Common myeloid progenitor, CD34-positive (primary cell): Measurements from ENCODE around the gene MT1B.

Source experiments
- CTCF ChIA-PET: fragments of 350-600 bp; sonication (Branson Sonifier 250); formaldehyde crosslinking; loops from one replicate; lab custom pipeline; 2021; ENCODE audit warnings: antibody characterized with exemption; lab: Charles Lee
- POLR2A ChIA-PET: fragments of 350-600 bp; sonication (Branson Sonifier 250); formaldehyde crosslinking; loops from one replicate; lab custom pipeline; 2021; ENCODE audit warnings: antibody characterized with exemption; lab: Charles Lee
- DNase-seq, 3 donors: peaks; one replicate each; pipeline versions ENCODE4 v3.0.0 to v3.0.0-alpha.2; 2013
- H3K27ac ChIP-seq, 2 experiments: 1 replicate in 1 of 2; 2 replicates in 1 of 2; pipeline ENCODE4 v1.7.0; 2013; ENCODE audit warnings: inconsistent platforms in 2 of 2, low read length in 2 of 2, mild to moderate bottlenecking in 2 of 2, low read depth in 1 of 2, moderate library complexity in 1 of 2; ENCODE audit not compliant: severe bottlenecking in 2 of 2, insufficient read depth in 1 of 2, poor library complexity in 1 of 2
- H3K27me3 ChIP-seq, 5 experiments: replicated peaks in 2 of 5; 1 replicate in 3 of 5; 2 replicates in 2 of 5; pipeline versions ENCODE4 v1.6.1 to v1.7.0; 2013; ENCODE audit warnings: low read length in 4 of 5, mild to moderate bottlenecking in 2 of 5, moderate library complexity in 2 of 5, inconsistent platforms in 1 of 5; ENCODE audit not compliant: insufficient read depth in 5 of 5, control insufficient read depth in 4 of 5
- H3K36me3 ChIP-seq, 4 experiments: 1 replicate in 2 of 4; 2 replicates in 2 of 4; pipeline versions ENCODE4 v1.6.1 to v1.7.0; 2013; ENCODE audit warnings: low read length in 3 of 4, control low read depth in 1 of 4, mild to moderate bottlenecking in 1 of 4; ENCODE audit not compliant: control insufficient read depth in 4 of 4, insufficient read depth in 4 of 4
- H3K4me1 ChIP-seq, 4 experiments: 1 replicate in 3 of 4; 2 replicates in 1 of 4; pipeline versions ENCODE4 v1.6.1 to v1.7.1; 2013; ENCODE audit warnings: low read length in 3 of 4, mild to moderate bottlenecking in 3 of 4, control low read depth in 1 of 4, inconsistent platforms in 1 of 4, moderate library complexity in 1 of 4; ENCODE audit not compliant: control insufficient read depth in 4 of 4, insufficient read depth in 4 of 4; ENCODE audit errors: control extremely low read depth in 1 of 4
- H3K4me3 ChIP-seq, 7 experiments: 1 replicate in 4 of 7; 2 replicates in 3 of 7; pipeline versions ENCODE4 v1.5.1 to v1.7.0; 2013; ENCODE audit warnings: mild to moderate bottlenecking in 7 of 7, low read length in 6 of 7, moderate library complexity in 6 of 7, inconsistent platforms in 2 of 7, low read depth in 2 of 7, control low read depth in 1 of 7; ENCODE audit not compliant: insufficient read depth in 4 of 7, control insufficient read depth in 1 of 7; ENCODE audit errors: extremely low read depth in 1 of 7
- H3K9me3 ChIP-seq, 5 experiments: 1 replicate in 4 of 5; 2 replicates in 1 of 5; pipeline versions ENCODE4 v1.6.1 to v1.7.1; 2013; ENCODE audit warnings: low read length in 4 of 5, mild to moderate bottlenecking in 2 of 5, inconsistent platforms in 1 of 5, low read depth in 1 of 5, moderate library complexity in 1 of 5; ENCODE audit not compliant: control insufficient read depth in 4 of 5, insufficient read depth in 2 of 5; ENCODE audit errors: control extremely low read depth in 1 of 5
- WGBS: methylation state at CpG from one replicate; pipeline ENCODE4 v1.1.5; 2013; ENCODE audit not compliant: insufficient coverage; 5-methylcytosine and 5-hydroxymethylcytosine counted together

Gene MT1B

DNA sequence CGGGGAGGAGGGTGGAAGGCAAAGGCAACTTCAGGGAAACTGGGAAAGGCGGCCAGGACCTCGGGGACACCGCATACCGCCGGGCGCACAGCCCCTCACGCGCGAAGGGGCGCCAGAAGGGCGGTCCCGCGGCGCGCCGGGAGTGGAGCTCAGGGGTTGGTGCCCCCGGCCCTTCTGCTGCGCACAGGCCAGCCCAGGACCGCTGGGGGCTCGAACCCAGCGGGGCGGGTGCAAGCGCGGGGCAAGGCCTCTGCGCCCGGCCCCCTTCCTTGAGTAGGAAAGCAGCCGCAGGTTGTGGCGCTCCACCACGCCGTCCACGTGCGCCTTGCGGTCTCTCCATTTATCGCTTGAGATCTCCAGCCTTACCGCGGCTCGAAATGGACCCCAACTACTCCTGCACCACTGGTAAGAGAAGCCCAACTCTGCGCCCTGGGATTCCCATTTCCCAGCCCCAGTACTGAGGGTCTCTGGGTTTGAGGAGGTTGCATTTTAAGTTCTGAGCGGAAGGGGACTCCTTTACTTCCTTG is 16.2 kb upstream of the MT1B start:
- Histone ChIP-seq H3K4me3 (peak overlapping the region in 2 of 7 experiments; percentile 11 to 43), H3K9me3 (no peaks in the 10 kb centered on the region), H3K36me3 (no peaks in the 10 kb centered on the region), H3K4me1 (peaks cover 0 to 35% (median 19%) of the 10 kb centered on the region in 4 experiments), H3K27me3 (peaks cover 17 to 100% (median 51%) of the 10 kb centered on the region in 5 experiments), H3K27ac (no peak overlapping the region)
- CTCF ChIA-PET = interaction anchor here (1.2 kb wide), 1 partner anchor 14 kb away, joined by 3 read pairs; no protein-coding TSS in a partner anchor
- WGBS = under 1% methylated on average over 21 of the region's 40 CpGs
- POLR2A ChIA-PET = no interaction called here
- peak in 2 of 3 donors; percentile 61 to 62 for DNase-seq

DNA sequence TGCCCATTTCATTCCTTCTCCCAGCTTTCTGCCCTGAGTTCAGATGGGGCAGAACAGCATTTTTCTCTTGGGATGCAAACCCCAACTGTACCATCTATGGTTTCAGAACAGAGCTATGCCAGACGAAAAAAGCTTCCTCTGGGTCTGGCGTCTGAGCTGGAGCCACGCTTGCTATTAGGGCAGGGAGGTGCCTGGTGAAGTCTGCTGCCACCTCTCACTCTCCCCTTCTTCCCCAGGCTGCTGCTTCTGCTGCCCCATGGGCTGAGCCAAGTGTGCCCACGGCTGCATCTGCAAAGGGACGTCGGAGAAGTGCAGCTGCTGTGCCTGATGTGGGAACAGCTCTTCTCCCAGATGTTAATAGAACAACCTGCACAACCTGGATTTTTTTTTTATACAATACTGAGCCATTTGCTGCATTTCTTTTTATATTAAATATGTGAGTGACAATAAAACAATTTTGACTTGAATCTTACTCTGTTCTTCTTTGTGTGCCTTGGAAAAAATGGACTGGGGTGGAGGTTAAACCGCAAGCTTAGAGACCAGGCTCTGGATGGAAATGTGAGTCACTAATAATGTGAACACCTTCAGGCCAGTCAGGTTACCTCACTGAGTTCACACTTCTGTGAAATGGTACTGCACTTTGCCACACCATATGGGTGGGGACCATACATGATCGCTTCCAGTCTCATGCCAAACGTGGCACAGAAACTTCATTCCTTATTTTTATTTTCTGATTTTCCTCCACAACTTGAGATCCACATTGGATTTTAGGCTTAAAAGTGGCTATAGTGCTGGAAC is 14.9 kb upstream of the MT1B start:
- ChIA-PET CTCF (interaction anchor here (1.1 to 1.3 kb wide), 4 partner anchors 16 to 66 kb away, joined by 3 to 4 read pairs (median 4); no protein-coding TSS in a partner anchor), POLR2A (interaction anchor here (0.6 kb wide), 1 partner anchor 341 kb away, joined by 3 read pairs; no protein-coding TSS in a partner anchor)
- H3K36me3 ChIP-seq = no peaks in the 10 kb centered on the region
- peaks cover 0 to 34% (median 19%) of the 10 kb centered on the region in 4 experiments for H3K4me1 ChIP-seq
- H3K27me3 ChIP-seq = peaks cover 17 to 99% (median 50%) of the 10 kb centered on the region in 5 experiments
- H3K9me3 ChIP-seq = no peaks in the 10 kb centered on the region
- 50% methylated on average over 4 of the region's 9 CpGs for WGBS
- no peak for DNase-seq
- H3K27ac ChIP-seq = no peak overlapping the region
- no peak overlapping the region for H3K4me3 ChIP-seq

DNA sequence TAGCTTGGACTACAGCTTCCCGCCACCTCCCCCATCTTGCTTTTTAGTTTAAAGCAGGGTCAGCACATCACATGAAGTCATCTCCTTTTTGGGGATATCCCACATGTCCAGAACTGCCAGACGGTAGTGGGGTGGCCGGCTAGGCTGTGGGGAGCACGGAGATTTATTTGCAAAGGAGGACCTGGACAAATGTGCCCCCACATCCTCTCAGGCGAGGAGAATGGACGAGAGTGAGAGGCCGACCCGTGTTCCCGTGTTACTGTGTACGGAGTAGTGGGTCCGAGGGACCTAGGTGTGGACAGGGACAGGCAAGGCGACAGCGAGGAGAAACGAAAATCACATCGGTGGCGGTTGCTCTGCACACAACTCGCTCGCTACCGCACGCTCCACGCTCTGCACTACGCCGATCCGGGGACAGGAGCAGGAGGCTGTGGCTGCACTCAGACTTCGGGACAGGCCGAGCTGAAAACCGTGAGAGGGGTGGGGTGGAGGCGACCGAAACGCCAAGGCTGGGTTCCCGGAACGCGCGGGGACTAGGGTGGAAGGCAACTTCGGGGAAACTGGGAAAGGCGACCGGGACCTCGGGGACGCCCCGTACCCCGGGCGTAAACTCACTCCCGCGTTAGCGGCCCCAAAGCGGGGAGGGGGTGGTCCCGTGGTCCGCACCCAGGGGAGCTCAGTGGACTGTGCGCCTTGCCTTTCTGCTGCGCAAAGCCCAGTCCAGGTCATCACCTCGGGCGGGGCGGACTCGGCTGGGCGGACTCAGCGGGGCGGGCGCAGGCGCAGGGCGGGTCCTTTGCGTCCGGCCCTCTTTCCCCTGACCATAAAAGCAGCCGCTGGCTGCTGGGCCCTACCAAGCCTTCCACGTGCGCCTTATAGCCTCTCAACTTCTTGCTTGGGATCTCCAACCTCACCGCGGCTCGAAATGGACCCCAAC is 13.6 kb upstream of the MT1B start, which contains the start of gene MT1A:
TSS of gene MT1A (plus strand) at position 853 of the 937 bp plus-strand sequence. CDS start at position 926, 73 bp downstream.
- peak within 1 kb of the TSS in 4 of 7 experiments; percentile 27 to 60 (median 49) for H3K4me3 ChIP-seq
- H3K9me3 ChIP-seq = no peaks in the 10 kb centered on the region
- 3% methylated on average over 62 of the region's 68 CpGs for WGBS
- POLR2A ChIA-PET = interaction anchor here (0.5 to 0.8 kb wide), 2 partner anchors 9 to 15 kb away, joined by 3 to 4 read pairs; no protein-coding TSS in a partner anchor
- DNase-seq = peak in 2 of 3 donors; percentile 43 to 44
- peaks cover 22 to 99% (median 53%) of the 10 kb centered on the region in 5 experiments for H3K27me3 ChIP-seq
- CTCF ChIA-PET = no interaction called here
- H3K36me3 ChIP-seq = no peaks in the 10 kb centered on the region
- peaks cover 0 to 24% (median 14%) of the 10 kb centered on the region in 4 experiments for H3K4me1 ChIP-seq
- H3K27ac ChIP-seq = no peak within 1 kb of the TSS

DNA sequence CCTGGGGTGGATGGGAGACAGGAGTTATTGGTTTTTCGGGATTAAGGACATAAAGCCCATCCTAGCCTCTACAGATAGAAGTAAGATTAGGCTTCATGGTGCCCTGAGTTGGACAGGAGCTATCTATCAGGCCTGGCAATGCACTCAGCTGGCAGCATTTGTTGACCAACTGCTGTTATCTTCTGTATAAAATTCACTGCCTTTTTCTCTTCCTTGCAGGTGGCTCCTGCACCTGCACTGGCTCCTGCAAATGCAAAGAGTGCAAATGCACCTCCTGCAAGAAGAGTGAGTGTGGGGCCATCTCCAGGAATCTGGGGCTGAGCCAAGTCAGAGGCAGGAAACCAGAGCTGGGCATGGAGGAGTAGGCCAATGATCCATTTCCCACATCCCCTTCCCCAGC is 12.6 kb upstream of the MT1B start:
- Histone ChIP-seq H3K27me3 (peaks cover 22 to 99% (median 53%) of the 10 kb centered on the region in 5 experiments), H3K36me3 (no peaks in the 10 kb centered on the region), H3K27ac (no peak overlapping the region), H3K4me1 (peaks cover 3 to 33% (median 18%) of the 10 kb centered on the region in 4 experiments), H3K9me3 (no peaks in the 10 kb centered on the region), H3K4me3 (no peak overlapping the region)
- 67% methylated on average over 1 of the region's 1 CpG for WGBS
- DNase-seq = no peak
- ChIA-PET POLR2A (no interaction called here), CTCF (interaction anchor here (0.5 to 1.2 kb wide), 2 partner anchors 58 to 110 kb away, joined by 3 read pairs; no protein-coding TSS in a partner anchor)

DNA sequence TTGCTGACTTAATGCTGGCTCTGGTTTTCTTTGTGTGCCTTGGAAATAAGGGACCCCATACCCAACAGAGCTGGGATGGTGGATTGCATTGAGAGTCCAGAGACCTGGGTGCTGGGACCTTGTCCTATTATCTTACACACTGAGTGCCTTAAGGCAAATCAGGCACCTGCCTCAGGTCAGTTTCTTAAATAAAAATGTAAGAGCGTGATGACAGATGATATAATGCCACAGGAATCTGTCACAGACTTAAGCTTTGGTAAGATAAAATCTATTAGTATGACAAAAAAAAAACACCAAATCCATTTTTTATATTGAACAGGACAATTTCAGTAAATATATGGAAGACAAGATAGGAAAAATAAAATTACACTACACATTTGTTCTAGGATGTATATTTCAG is 11.6 kb upstream of the MT1B start:
- no peak for DNase-seq
- Histone ChIP-seq H3K4me3 (no peak overlapping the region), H3K27ac (no peak overlapping the region), H3K27me3 (peaks cover 28 to 99% (median 60%) of the 10 kb centered on the region in 5 experiments), H3K4me1 (peaks cover 3 to 29% (median 16%) of the 10 kb centered on the region in 4 experiments), H3K9me3 (no peaks in the 10 kb centered on the region), H3K36me3 (no peaks in the 10 kb centered on the region)
- CTCF ChIA-PET = interaction anchor here (0.8 to 2.7 kb wide), 3 partner anchors 36 to 62 kb away, joined by 3 to 9 read pairs (median 3); no protein-coding TSS in a partner anchor
- POLR2A ChIA-PET = interaction anchor here (0.6 kb wide), 1 partner anchor 87 kb away, joined by 3 read pairs; no protein-coding TSS in a partner anchor
- no CpG with 5 or more reads among the region's 1 CpG for WGBS

DNA sequence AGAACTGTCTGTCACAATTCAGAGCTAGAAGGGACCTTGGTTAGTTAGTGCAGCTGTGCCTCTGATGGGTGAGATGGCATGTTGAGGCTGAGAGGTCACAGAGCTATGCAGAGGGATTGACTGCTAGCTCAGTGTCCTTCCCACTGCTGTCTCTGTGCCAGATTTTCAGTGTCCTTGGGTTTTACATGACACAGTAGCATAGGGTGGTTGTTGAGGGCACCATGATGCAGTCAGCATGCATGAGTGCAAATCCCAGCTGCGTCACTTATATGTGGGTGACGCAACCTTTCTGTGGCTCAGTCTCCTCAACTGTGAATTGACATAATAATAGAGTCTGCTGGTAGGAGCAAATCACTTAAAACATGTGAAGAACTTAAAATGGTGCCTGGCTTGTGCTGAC is 10.5 kb upstream of the MT1B start:
- CTCF ChIA-PET = interaction anchor here (1.0 to 2.7 kb wide), 2 partner anchors 10 to 61 kb away, joined by 4 to 9 read pairs; no protein-coding TSS in a partner anchor
- H3K36me3 ChIP-seq = no peaks in the 10 kb centered on the region

More for the DNA sequence above, 10.5 kb upstream of the MT1B start:
- Histone ChIP-seq H3K27me3 (peaks cover 38 to 99% (median 62%) of the 10 kb centered on the region in 5 experiments), H3K27ac (no peak overlapping the region), H3K4me1 (peaks cover 0 to 20% (median 10%) of the 10 kb centered on the region in 4 experiments), H3K4me3 (no peak overlapping the region), H3K9me3 (no peaks in the 10 kb centered on the region)
- POLR2A ChIA-PET = no interaction called here
- WGBS = 100% methylated on average over 2 of the region's 2 CpGs
- no peak for DNase-seq
